ENCODE data around the gene MTR. TPM values are rescaled to one million over a fixed set of nuclear protein-coding genes. Genes with fewer than 3 reads are reported as not detected.
A peak's percentile ranks its signal among the peaks of the same experiment; 100 is the strongest.

The MTR gene
- total RNA-seq, 2 donors from 2014 or later, result 52.3 to 94.6 TPM

- Mint-ChIP-seq H3K9me3 (no peaks in the 10 kb centered on the region), H3K27me3 (no peaks in the 10 kb centered on the region), H3K4me1 (no peaks in the 10 kb centered on the region), H3K36me3 (ENCODE audit: low read depth) (peaks cover 93% of the 10 kb centered on the region), H3K4me3 (no peak overlapping the region), H3K27ac (peak overlapping the region; percentile 25)
- ATAC-seq (replicated peaks), result no peak
These were observed 77.1 kb downstream of the MTR start for GRCh38 chr1:236872075-236872666.

DNA sequence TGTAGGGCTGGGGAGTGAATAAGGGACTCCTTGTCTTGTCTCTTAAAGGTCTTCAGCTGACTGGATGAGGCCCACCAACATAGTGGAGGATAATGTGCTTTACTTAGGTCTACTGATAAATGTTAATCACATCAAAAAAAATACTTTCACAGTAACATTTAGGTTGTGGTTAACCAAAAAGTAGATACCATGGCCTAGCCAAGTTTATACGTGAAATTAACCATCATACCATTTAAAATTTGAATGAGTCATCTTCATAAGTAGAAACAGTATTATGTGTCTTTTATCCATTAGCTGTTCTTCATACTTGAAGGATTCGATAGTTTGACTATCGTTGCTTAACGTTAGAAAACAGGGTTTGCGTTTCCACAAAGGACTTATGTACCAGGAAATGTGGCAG, 80.9 kb downstream of the MTR start:
- Mint-ChIP-seq H3K4me3 (no peak overlapping the region), H3K9me3 (no peaks in the 10 kb centered on the region), H3K4me1 (no peaks in the 10 kb centered on the region), H3K36me3 (ENCODE audit: low read depth) (peaks cover 90% of the 10 kb centered on the region), H3K27ac (no peak overlapping the region), H3K27me3 (no peaks in the 10 kb centered on the region)
- no peak for ATAC-seq (replicated peaks)

GRCh38 chr1:236877661-236878060, 82.6 kb downstream of the MTR start:
- ATAC-seq (replicated peaks), result no peak
- H3K9me3 Mint-ChIP-seq, result no peaks in the 10 kb centered on the region
- H3K4me3 Mint-ChIP-seq, result no peak overlapping the region
- H3K36me3 Mint-ChIP-seq (ENCODE audit: low read depth), result peaks cover 82% of the 10 kb centered on the region
- no peak overlapping the region for H3K27ac Mint-ChIP-seq
- no peaks in the 10 kb centered on the region for H3K27me3 Mint-ChIP-seq
- H3K4me1 Mint-ChIP-seq, result no peaks in the 10 kb centered on the region

- Mint-ChIP-seq H3K27me3 (no peaks in the 10 kb centered on the region), H3K9me3 (no peaks in the 10 kb centered on the region), H3K4me3 (no peak overlapping the region), H3K36me3 (ENCODE audit: low read depth) (peaks cover 84% of the 10 kb centered on the region), H3K4me1 (no peaks in the 10 kb centered on the region), H3K27ac (no peak overlapping the region)
- ATAC-seq (replicated peaks), result no peak
These were observed 85.1 kb downstream of the MTR start for GRCh38 chr1:236880209-236880608.

GRCh38 chr1:236882678-236883077, 87.6 kb downstream of the MTR start:
- Mint-ChIP-seq H3K36me3 (ENCODE audit: low read depth) (peaks cover 84% of the 10 kb centered on the region), H3K4me3 (no peak overlapping the region), H3K4me1 (no peaks in the 10 kb centered on the region), H3K9me3 (no peaks in the 10 kb centered on the region), H3K27ac (no peak overlapping the region), H3K27me3 (no peaks in the 10 kb centered on the region)
- ATAC-seq (replicated peaks), result no peak

DNA sequence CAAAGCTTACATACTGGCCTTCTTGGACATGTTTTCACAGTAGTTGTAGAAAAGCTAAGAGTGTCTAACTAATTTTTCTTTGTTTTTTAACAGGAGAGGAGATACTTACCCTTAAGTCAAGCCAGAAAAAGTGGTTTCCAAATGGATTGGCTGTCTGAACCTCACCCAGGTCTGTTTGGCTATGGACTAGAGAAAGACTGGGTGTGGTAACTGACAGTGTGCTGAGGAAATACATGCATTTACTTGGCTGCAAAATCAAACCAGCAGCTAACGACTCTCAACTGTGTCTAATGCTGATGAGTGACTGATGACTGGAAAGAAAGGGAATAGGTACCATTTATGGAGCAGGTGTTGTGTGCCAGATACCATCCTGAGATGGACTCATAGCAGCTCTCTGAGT, 91.1 kb downstream of the MTR start:
- Mint-ChIP-seq H3K4me1 (no peaks in the 10 kb centered on the region), H3K4me3 (no peak overlapping the region), H3K36me3 (ENCODE audit: low read depth) (peaks cover 90% of the 10 kb centered on the region), H3K27ac (no peak overlapping the region), H3K9me3 (no peaks in the 10 kb centered on the region), H3K27me3 (no peaks in the 10 kb centered on the region)
- ATAC-seq (replicated peaks), result no peak

- H3K27ac Mint-ChIP-seq, result no peak overlapping the region
These were observed 92.0 kb downstream of the MTR start for GRCh38 chr1:236887081-236887480.

DNA sequence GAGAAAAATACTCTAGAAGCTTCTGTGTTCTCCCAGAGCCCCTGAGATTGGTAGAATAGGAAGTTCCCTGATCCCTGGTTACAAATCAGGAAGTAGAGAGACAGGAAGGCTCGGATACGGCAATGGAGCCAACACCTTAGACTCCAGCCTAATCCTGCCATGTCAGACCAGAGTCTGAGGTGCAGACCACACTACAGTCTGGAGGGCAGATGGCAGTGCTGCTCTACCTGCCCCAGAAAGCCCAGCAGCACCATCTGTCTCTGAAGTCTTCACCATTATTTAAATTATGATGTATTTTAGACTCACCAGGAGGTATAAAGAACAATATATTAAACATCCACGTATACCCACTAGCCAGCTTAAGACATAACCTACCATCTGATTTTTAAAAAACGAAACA, 93.0 kb downstream of the MTR start:
- ATAC-seq (replicated peaks), result no peak
- Mint-ChIP-seq H3K27me3 (no peaks in the 10 kb centered on the region), H3K27ac (peak overlapping the region; percentile 56), H3K36me3 (ENCODE audit: low read depth) (peaks cover 100% of the 10 kb centered on the region), H3K9me3 (no peaks in the 10 kb centered on the region), H3K4me3 (no peak overlapping the region), H3K4me1 (no peaks in the 10 kb centered on the region)

More at GRCh38 chr1:236887081-236887480, 92.0 kb downstream of the MTR start:
- H3K4me3 Mint-ChIP-seq, result no peak overlapping the region
- ATAC-seq (replicated peaks), result no peak
- no peaks in the 10 kb centered on the region for H3K9me3 Mint-ChIP-seq
- no peaks in the 10 kb centered on the region for H3K4me1 Mint-ChIP-seq
- H3K27me3 Mint-ChIP-seq, result no peaks in the 10 kb centered on the region
- H3K36me3 Mint-ChIP-seq (ENCODE audit: low read depth), result peaks cover 99% of the 10 kb centered on the region

GRCh38 chr1:236888903-236889302, 93.8 kb downstream of the MTR start:
- no peak for ATAC-seq (replicated peaks)
- Mint-ChIP-seq H3K4me1 (no peaks in the 10 kb centered on the region), H3K27me3 (no peaks in the 10 kb centered on the region), H3K9me3 (no peaks in the 10 kb centered on the region), H3K4me3 (no peak overlapping the region), H3K27ac (no peak overlapping the region), H3K36me3 (ENCODE audit: low read depth) (peaks cover 100% of the 10 kb centered on the region)

- H3K4me3 Mint-ChIP-seq, result no peak overlapping the region
- no peak for ATAC-seq (replicated peaks)
- no peaks in the 10 kb centered on the region for H3K9me3 Mint-ChIP-seq
- H3K4me1 Mint-ChIP-seq, result no peaks in the 10 kb centered on the region
- peaks cover 100% of the 10 kb centered on the region for H3K36me3 Mint-ChIP-seq (ENCODE audit: low read depth)
- H3K27ac Mint-ChIP-seq, result no peak overlapping the region
- H3K27me3 Mint-ChIP-seq, result no peaks in the 10 kb centered on the region
These were observed 95.3 kb downstream of the MTR start for GRCh38 chr1:236890152-236891056.

DNA sequence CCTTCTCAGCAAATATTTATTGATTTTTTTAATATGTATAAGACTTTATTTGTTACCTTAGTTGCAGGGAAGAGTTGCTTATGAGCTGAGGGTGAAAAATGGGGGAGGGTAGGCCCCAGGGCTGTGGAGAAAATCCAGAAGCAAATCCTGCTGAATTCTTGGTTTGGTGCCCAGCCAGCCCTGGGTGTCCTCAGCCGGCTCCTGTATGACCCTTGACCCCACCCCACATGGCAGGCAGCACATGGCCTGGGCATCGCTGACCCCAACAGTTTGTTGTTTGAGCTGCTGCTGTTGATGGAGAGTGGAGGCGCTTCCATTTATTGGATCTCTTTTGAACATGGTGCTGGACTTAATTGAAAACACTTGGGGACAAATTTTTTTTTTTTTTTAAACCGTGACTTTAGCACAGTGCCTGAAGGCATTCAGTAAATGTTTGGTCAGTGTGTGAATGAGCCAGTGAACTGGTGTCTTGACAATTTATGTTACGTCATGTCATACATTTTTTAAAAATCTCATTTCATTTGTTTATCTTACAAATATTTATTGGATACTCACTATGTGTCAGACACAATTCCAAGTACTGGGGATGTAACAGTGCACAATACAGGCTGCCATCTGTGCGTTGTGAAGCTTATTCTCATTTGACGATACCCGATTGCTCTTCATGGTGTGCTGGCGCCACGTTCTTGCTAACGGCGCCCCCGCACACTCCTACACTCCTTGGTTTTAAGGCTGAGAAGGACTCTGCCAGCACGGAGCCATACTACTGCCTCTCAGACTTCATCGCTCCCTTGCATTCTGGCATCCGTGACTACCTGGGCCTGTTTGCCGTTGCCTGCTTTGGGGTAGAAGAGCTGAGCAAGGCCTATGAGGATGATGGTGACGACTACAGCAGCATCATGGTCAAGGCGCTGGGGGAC, 98.8 kb downstream of the MTR start:
- ATAC-seq (replicated peaks), result no peak
- Mint-ChIP-seq H3K4me3 (no peak overlapping the region), H3K27me3 (no peaks in the 10 kb centered on the region), H3K27ac (peak overlapping the region; percentile 21), H3K36me3 (ENCODE audit: low read depth) (peaks cover 100% of the 10 kb centered on the region), H3K4me1 (no peaks in the 10 kb centered on the region), H3K9me3 (no peaks in the 10 kb centered on the region)

DNA sequence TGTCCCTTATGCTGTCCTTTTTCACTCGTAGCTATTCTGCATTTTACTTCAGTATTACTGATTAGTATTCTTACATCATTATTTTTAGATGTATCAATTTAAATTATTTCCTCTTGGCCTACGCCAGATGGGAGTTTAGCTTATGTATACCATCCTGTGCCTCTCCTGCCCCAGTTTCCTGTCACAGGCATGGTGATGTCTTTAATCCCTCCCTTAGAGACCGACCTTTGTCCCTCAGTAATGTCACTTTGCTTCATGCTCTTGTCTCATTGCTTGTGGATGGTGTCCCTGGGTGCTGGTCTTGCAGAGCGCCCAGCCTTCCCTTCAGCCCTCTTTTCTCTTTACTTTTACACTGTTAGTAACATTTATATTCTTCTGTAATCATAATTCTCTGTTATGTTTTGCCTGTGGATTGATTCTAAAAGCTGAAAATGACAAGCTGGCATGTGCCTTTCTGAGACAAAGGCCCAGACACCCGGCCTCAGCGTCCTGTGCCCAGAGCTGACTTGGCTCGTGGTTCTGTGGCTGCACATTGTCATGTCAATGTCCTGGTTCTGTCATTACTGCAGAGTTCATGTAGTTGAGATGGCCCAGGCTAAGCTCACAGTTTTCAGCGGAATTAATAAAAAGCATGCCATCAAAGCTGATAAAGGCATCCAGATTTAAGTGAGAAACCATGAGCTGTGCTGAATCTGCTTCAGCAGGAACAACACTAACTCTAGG, 100.7 kb downstream of the MTR start:
- ATAC-seq (replicated peaks), result no peak
- Mint-ChIP-seq H3K4me1 (no peaks in the 10 kb centered on the region), H3K27me3 (no peaks in the 10 kb centered on the region), H3K9me3 (peaks cover 3% of the 10 kb centered on the region), H3K36me3 (ENCODE audit: low read depth) (peaks cover 100% of the 10 kb centered on the region), H3K4me3 (no peak overlapping the region), H3K27ac (no peak overlapping the region)

DNA sequence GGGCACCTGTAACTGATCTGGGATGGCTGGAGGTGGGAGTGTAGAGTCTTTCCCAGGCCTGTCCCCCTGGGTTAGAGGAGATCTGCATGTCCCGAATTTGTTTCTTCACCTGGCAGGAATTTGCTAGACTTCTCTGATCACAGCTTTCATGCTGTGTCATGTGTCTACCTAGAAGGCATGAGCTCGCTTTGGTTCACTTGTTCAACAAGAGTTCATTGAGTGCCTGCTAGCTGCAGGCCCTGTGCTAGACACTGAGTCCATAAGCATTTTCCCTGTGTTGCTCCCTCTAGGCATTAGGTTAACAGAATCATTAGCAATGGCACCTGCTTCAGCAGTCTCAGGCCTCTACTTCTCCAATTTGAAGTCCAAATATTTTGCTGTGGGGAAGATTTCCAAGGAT, 101.6 kb downstream of the MTR start:
- Mint-ChIP-seq H3K27me3 (no peaks in the 10 kb centered on the region), H3K4me1 (no peaks in the 10 kb centered on the region), H3K36me3 (ENCODE audit: low read depth) (peaks cover 100% of the 10 kb centered on the region), H3K27ac (no peak overlapping the region), H3K4me3 (no peak overlapping the region), H3K9me3 (peaks cover 7% of the 10 kb centered on the region)
- ATAC-seq (replicated peaks), result no peak
